ENCODE measurements around the gene ESF1. TPM values are rescaled to one million over a fixed set of nuclear protein-coding genes. Genes with fewer than 3 reads are reported as not detected.

The ESF1 gene
- total RNA-seq, 1 experiment from 2014 or later: 36.9 TPM

- no peak overlapping the region for H2AK5ac ChIP-seq (ENCODE audit: insufficient read length, low read length)
- H3K36me3 Mint-ChIP-seq (ENCODE audit: insufficient read depth in 1 of 3, low read depth in 3 of 3): peaks cover 0 to 24% (median 20%) of the 10 kb centered on the region in 3 experiments; a peak in 5 of 7 replicates
- no peaks in the 10 kb centered on the region for H3K79me2 ChIP-seq (ENCODE audit: insufficient read depth, low read length)
- no peak overlapping the region for H3K18ac ChIP-seq (ENCODE audit: insufficient read length, low read depth, low read length)
- H3K4me1 ChIP-seq (ENCODE audit: insufficient read depth, low read length): no peaks in the 10 kb centered on the region
- H2BK12ac ChIP-seq (ENCODE audit: insufficient read length, low read depth, low read length): no peak overlapping the region
- H3K27ac Mint-ChIP-seq: no peak overlapping the region
- TF ChIP-seq CTCF (conservative IDR thresholded peaks at IDR 0.05): no peak
- H4K5ac ChIP-seq (ENCODE audit: insufficient read length, low read depth, low read length): no peak overlapping the region
- no peak overlapping the region for H2BK5ac ChIP-seq (ENCODE audit: insufficient read length, low read length)
- H3K23me2 ChIP-seq (ENCODE audit: insufficient read length, low read depth, low read length, poor library complexity, severe bottlenecking): no peaks in the 10 kb centered on the region
- H3K9me3 ChIP-seq (ENCODE audit: control insufficient read depth, low read depth, low read length): no peaks in the 10 kb centered on the region
- no peak overlapping the region for H3K27ac ChIP-seq (ENCODE audit: insufficient read length, low read depth, low read length)
- H3K27me3 Mint-ChIP-seq (ENCODE audit: low read depth): no peaks in the 10 kb centered on the region
- no peak overlapping the region for H2BK120ac ChIP-seq (ENCODE audit: low read depth, low read length, poor library complexity, severe bottlenecking)
- H2AFZ ChIP-seq (ENCODE audit: low read length): no peak overlapping the region
- H3K4ac ChIP-seq (ENCODE audit: low read depth, low read length): no peak overlapping the region
- H3K9ac ChIP-seq (ENCODE audit: extremely low read depth, insufficient read length, low read length): no peak overlapping the region
- H3K4me3 Mint-ChIP-seq: no peak overlapping the region
- no peak overlapping the region for H4K8ac ChIP-seq (replicated peaks; ENCODE audit: insufficient read length, low read depth, low read length)
- H4K91ac ChIP-seq (ENCODE audit: insufficient read length, low read depth, low read length): no peak overlapping the region
- H2BK15ac ChIP-seq (ENCODE audit: low read depth, low read length): no peak overlapping the region
- H3K4me2 ChIP-seq (ENCODE audit: insufficient read depth, insufficient read length, low read length): no peak overlapping the region
- H3K27me3 ChIP-seq (ENCODE audit: insufficient read depth, low read length): no peaks in the 10 kb centered on the region
- H3K14ac ChIP-seq (ENCODE audit: insufficient read depth, low read length): no peak overlapping the region
- H4K20me1 ChIP-seq (ENCODE audit: control insufficient read depth, insufficient read depth, insufficient read length): no peaks in the 10 kb centered on the region
- H3K9me3 Mint-ChIP-seq: no peaks in the 10 kb centered on the region
- H2BK20ac ChIP-seq (ENCODE audit: low read depth, low read length, poor library complexity, severe bottlenecking): no peak overlapping the region
- no peaks in the 10 kb centered on the region for H3K4me1 Mint-ChIP-seq
- no peak overlapping the region for H3K23ac ChIP-seq (ENCODE audit: insufficient read length, low read depth, low read length)
- no peak overlapping the region for H3T11ph ChIP-seq (ENCODE audit: low read length)
- no peaks in the 10 kb centered on the region for H3K79me1 ChIP-seq (ENCODE audit: insufficient read depth, low read depth, low read length, poor library complexity, severe bottlenecking)
- H3K56ac ChIP-seq (ENCODE audit: insufficient read length, low read depth, low read length): no peak overlapping the region
- DNase-seq: no peak
Observed at GRCh38 chr20:13810446-13810845, 25.7 kb upstream of the ESF1 start.

Data from H9 (cell line).